Astrocyte (in vitro differentiated cells and primary cell): ENCODE measurements around the gene SLCO3A1.

Source experiments
- CTCF ChIP-seq: IDR thresholded peaks from 2 replicates; pipeline ENCODE4 v1.5.1; 2011; ENCODE audit warnings: low read depth, mild to moderate bottlenecking, inconsistent platforms, low read length, moderate library complexity; ENCODE audit not compliant: insufficient read depth
- EZH2 ChIP-seq: IDR thresholded peaks from 2 replicates; pipeline ENCODE4 v1.6.1; 2012; ENCODE audit warnings: mild to moderate bottlenecking, low read length, inconsistent platforms; ENCODE audit not compliant: insufficient read depth

GRCh38 chr15:91860498-91860897 lies 7.0 kb downstream of the SLCO3A1 start:
- TF ChIP-seq CTCF (no peak), EZH2 (no peak)
